Brain pericyte (primary cell): Measurements from ENCODE around the gene TRAF3.

Source experiments
- DNase-seq: peaks from one replicate; pipeline ENCODE4 v3.0.0-alpha.2; 2012; ENCODE audit warnings: low read depth, low spot score

TRAF3 gene, protein sequence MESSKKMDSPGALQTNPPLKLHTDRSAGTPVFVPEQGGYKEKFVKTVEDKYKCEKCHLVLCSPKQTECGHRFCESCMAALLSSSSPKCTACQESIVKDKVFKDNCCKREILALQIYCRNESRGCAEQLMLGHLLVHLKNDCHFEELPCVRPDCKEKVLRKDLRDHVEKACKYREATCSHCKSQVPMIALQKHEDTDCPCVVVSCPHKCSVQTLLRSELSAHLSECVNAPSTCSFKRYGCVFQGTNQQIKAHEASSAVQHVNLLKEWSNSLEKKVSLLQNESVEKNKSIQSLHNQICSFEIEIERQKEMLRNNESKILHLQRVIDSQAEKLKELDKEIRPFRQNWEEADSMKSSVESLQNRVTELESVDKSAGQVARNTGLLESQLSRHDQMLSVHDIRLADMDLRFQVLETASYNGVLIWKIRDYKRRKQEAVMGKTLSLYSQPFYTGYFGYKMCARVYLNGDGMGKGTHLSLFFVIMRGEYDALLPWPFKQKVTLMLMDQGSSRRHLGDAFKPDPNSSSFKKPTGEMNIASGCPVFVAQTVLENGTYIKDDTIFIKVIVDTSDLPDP

DNA sequence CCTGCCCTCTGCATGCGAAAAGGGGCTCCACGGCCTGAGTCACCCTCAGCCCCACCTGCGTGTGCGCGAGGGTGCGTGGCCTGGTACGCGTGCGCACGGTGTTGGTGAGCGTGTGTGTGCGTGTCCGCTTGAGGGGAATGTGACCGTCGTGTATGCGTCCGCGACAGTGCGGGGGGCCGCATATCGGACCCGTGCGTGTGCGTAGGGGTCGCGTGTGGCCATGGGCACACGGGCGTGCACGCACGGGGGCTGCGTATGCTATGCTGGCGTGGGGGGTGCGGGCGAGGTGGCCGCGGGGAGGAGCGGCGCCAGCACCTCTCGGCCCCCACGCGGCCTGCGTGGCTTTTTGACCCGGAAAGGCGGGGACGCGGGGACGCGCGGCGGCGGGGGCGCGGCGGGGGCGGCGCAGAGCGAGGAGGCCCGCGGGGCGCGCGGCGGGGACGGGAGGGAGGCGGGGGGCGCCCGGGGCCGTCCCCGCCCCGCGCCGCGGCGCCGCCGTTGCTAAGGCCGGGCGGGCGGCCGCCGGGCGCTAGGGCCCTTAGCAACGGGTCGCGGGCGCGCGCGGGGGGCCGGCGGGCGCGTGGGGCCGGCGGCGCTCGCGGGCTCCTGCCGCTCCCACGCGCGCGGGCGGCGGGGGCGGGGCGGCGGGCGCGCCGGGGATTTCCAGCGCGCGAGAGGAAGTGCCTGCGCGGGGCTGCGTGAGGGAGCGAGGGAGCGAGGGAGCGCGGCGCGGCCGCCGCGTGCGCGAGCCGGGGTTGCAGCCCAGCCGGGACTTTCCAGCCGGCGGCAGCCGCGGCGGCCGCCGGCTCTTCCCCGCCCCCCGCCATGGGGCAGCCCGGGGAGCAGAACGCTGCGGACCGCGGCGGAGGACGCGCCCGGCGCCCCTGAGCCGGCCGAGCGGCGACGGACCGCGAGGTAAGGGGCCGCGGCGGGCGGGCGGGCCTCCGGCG, at the start of gene TRAF3:
TRAF3 (plus strand) TSS at position 689 of the 950 bp plus-strand sequence. CDS start 92,753 bp downstream, outside the sequence.
- DNase-seq: no peak

DNA sequence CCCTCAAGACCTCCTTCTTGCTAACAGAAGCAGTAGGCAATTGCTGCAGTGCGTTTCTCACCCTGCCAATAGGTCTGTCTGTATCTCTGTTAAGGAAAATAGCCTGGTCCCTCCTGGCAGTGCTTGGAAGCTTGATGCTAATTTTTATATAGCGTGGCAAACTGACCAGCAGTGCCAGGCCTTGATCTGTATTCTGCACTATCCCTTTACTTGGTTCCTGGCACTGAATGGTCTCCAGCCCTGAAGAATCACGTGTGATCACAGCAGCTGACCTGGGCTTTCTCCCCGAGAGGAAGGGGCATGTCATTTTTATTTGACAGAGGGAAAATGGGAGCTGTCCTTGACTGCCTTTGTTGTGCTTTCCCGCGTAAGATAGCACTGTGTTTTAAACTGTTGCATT, 48.7 kb upstream of the TRAF3 start:
- no peak for DNase-seq

DNA sequence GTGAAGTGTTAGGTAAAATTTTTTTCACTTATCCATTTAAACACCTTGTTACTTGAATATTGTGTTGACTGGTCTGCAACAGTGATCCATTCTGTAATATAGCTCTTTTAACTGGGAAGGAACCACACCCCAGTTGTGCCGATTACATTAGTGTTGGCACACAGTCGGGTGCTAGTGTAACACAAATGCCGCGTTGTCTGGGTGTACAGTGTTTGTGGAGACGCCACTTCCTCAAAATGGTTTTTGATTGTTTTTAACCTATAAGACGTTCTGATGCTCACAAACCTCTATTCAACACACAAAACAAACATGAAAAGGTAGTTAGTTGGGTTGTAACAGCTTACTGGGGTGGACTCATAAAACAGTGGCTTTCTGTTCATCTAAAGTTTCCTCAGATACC, 48.0 kb upstream of the TRAF3 start:
- no peak for DNase-seq

DNA sequence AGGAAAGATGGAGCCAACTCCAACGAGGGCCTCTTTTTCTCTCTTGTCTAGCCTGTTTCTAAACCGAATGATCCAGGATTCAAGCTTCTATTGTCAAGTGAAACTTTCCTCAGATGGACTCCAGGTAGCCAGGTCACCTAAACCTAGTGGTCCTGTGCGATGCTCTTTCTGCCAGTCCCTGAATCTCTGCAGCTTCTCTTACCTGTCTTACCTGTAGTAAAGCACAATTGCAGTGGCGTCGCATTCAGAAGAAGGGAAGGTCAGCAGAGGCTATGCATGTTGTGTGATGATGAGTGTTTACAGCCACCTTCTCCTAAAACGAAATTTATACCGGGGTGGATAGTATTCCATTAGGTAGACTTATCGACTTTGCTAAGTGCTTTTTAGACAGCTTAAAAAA, 47.4 kb upstream of the TRAF3 start:
- no peak for DNase-seq

DNA sequence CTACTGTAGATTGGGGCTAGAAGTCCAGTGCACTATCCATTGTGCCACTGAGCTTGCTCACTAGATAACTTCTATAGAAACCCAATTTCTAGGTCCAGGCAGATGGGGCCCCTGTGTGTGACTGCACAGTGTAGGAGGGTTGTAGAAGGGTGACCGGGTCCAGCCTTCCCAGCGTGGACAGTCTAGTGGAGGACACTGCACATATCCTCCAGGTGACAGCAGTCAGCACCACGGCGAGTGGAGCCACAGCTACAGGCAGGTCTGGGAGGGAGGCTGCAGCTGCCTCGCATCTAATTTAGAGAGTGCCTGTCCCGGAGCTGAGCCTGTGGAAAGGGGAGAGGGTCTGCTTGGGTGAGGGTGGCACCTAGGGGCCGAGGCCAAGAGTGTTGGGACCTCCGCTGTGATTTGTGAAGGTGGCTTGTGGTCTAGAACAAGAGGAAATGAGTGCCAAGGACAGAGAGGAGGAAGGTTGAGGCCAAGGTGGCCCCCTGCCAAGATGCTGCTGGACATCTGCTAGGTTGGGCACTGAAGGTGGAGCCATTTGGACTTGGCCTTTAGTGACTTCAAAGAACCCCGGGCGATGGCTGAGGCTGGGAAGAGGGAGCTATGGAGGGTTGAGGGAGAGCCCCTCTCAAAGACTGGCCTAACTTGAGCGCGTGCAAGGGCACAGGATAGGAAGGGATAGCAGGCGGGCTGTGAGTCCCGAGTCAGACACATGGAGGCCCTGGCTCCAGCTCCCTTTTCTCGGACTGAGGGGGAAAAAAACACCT, 46.0 kb upstream of the TRAF3 start:
- no peak for DNase-seq

DNA sequence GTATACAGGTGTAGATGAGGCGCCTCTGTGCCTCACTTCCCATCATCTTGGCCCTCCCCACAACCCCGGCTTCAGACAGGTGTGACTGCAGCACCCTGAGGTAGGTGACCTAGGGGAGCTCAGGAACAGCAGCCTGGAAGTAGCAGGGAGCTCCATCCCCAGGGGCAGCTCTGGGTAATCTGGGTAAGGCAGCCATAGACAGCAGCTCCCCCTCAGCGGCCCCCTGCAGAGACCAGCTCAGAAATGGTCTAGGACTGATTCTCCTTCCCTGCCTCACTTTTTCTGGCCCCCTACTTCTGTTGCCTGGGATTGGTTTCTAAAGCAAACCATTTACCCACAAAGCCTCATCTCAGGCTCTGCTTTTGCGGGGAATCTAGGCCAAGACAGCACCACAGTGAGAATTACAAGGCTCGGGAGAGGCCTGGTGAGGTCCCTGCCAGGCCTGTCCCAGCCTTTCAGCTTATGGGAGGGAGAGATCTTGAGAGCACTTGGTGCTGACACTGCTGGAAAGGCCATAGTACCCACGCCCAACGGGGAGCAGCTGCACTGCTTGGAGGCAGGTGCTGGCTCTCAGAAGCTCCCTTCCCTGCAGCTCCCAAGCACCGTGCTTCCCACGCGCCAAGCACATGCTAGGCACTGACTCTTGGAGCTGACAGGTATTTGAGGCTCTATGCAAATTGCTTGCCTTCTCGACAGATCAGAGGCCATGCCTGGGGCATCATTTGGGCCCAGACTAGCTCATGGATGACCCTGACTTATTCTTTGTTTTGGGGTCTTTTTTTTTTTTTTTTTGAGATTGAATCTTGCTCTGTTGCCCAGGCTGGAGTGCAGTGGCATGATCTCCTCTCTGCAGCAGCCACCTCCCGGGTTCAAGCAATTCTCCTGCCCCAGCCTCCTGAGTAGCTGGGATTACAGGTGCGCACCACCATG, 45.1 kb upstream of the TRAF3 start:
- no peak for DNase-seq

DNA sequence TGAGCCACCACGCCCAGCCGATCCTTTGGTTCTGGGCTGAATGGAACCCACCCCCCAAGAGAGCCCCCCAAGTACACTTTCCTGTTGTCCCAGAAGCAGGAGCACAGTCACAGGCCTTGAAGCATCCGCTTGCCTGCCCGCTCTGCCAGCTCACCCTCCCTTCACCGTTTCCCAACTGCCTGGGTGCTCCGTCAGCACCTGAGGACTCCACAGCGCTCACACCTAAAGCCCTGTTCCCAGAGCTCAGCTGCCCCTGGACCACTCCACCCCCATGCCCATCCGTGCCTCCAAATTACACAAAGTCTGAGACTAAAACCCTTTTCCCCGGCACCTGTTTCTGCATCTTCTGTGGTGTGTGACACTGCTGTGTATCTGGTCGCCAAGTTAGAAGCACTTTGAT, 44.3 kb upstream of the TRAF3 start:
- DNase-seq: no peak

DNA sequence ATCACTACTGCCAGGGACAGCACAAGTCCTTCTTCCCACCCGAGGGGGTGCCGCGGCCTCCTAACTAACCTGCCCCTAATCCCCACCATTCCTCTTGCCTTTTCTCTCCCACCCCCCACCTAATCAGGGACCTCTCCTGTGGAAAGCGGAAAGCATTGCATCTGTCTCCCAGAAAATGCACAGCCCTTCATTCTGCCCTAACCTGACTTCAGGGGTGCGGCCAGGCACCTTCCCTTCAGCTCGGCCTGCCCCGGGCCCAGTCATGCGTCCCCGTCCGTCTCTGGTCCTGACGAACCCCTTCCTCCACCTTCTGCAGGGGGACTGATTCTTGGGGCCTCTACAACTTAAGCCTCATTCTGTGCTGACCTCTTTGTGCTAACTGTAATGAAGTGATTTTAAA, 43.9 kb upstream of the TRAF3 start:
- no peak for DNase-seq

DNA sequence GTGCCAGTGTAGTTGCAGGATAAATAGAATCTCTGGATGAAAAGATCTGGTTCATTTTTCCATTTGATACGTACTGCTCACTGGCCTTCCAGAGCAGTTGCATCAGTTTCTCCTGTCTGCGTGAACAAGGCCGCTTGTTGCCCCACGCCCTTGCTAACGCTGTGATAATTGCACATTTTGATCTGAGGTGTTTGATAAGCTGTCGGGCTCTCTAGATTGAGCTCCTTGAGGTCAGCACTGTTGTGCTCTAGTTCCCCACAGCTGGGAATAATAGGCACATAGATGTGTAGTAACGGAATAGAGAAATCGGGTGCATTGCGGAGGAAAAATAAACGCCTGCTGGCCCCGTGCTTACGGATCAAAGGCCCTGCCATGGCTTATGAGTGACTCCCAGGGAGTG, 42.8 kb upstream of the TRAF3 start:
- no peak for DNase-seq

DNA sequence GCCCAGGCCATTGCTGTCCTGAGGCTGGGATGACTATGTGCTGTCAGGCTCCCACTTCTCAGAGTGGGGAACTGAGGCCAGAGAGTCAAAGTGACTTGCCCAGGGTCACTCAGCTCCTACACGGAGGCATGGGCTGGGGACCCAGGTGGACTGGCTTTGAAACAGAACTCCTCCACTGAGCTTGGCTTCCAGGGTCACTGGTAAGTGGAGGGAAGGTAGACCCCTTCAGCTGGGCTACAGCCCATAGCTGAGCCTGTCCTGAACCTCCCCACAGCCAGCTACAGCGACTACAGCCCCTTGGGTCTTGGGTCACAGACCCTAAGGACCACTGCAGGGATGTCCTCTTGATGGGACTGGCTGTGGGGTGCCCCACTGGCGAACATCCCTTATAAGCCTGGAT, 40.3 kb upstream of the TRAF3 start:
- DNase-seq: no peak

DNA sequence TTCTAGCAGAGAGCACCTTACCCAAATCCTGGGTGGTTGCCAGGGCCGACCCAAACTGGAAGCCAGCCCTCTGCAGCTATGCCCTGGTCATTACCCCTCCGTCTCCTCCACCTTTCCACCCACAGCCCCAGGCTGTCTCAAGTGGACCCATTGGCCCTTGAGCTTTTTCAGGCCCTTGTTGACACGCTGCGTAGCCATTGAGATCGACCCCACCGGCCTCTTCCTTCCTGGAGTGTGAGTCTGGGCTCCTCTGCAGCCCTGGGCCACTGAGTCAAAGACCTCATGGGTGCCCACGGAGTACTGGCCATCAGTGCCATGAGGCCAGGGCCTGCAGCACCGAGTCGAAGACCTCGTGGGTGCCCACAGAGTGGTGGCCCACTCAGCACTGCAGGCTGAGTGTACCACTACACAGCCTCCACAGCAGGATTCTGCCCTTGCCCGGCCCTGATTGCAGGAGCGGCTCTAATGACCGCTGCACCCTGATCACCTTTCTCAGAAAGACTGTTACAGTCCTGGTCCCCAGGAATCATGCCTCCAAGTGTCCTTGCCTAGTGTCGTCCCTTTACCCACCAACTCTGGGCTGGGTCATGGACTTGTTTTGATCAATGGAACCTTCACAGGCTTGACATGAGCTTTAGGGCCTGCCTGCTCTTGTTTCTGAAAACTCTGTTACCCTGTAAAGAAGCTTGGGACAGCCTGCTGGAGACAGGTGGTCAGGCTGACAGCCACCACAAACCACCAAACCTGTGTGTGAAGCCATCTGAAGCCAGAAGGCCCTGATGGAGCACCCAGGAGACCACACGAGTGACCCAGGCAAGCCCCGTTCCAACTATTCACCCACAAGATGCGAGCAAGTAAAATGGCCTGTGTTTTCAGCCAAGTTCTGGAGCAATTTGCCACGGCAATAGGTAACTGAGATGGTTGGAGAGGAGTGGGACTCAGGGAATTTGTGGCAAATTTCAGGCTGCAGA, 39.6 kb upstream of the TRAF3 start:
- no peak for DNase-seq

DNA sequence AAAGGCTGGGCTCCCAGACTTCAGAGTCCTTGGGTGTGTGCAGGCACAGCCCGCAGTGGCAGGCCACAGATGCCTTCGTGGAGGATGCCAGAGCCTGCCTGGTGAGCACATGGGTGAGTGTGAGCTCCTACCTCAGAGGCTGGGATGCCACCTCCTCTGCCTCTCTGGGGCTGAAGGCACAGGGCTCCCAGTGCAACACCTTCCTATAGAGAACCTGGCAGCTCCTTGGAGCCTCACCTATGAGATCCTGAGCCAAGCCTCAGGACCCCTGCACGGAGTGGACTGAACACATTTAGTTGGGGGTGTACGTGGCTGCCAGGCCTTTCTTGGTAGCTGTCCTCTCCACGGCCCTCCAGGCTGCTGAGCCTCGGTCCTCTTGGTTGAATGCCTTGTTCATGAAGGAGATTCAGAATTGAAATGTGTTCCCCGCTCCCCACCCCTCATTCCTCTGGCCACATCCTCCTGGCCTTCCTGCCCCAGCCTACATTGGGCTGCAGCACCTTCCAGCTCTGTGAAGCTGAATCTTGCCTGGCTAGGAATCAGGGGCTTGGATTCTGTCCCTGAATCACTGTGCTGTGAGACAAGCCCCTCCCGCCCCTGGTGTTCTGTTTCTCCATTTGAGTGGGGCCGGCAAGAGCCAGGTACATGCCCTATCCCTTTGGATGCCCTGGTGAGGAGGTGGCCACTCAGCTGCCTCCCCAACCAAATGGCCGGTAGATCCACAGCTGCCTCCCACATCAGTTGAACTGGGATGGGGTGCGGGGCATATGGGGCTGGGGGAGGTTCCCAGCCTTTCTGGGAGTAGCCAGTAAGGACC, 38.7 kb upstream of the TRAF3 start:
- DNase-seq: no peak

DNA sequence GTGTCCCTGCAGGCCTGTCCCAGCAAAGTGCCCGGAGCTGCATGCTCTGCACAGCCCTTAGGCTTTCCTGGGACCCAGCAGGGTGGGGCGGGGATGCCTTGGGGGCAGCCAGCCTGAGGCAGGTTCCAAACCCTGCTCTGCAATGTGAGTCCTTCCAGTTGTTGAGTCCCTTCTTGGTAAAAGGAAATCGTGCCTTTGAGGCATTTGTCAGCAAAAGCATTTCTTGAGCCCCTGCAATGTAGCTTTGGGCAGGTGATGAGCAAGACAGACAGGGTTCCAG, 38.1 kb upstream of the TRAF3 start:
- no peak for DNase-seq

DNA sequence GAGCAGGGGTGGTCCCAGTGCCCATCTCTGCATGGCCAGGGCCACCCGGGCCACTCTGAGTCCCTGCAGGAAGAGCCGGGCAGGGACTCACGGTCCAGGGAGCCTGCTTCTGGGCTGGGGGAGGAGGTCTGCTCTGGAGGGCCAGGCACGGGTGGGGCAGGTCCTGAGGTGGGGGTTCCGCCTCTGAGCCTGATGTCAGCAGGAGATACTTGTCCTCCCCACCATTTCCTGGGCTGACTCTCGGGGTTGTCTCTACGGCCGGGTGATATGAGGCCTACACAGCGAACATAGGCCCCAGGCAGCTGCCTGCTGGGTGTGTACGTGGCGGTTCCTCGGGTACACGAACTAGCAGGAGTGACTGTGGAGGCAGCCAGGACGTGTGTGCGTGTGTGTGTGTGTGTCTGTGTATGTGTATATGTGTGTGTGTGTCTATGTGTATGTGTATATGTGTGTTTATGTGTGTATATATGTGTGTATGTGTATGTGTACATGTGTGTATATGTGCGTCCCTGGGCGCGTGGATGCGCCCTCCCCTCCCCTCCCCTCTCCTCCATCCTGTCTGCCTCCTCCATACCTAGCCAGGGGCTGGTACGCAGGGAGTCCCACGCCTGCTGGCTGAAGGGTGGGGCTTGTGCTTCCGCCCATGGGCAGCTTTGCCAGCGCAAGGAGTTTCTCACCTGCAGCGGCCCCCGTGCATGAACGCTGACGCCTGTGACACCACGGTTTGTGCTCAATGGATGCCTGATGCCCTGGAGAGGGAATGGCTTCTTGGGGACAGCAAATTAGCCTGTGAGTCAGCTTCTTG, 30.4 kb upstream of the TRAF3 start:
- no peak for DNase-seq

DNA sequence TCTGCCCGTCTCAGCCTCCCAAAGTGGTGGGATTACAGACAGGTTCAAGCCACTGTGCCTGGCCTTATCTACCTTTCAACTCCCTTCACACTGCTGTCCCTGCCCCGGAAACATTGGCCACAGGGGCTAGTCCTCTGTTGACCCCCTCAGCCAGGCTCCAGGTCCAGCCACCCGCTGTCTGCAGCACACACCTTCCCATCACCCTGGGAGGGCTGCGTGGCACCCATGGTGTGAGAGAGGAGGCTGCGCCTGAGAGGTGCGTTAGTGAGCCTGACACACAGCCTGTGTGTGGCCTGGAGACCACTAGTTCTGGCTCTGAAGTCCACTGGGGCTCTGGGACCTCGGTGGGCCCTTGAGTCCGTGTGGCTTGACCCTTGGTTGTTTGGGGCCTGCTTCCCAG, 28.4 kb upstream of the TRAF3 start:
- no peak for DNase-seq

DNA sequence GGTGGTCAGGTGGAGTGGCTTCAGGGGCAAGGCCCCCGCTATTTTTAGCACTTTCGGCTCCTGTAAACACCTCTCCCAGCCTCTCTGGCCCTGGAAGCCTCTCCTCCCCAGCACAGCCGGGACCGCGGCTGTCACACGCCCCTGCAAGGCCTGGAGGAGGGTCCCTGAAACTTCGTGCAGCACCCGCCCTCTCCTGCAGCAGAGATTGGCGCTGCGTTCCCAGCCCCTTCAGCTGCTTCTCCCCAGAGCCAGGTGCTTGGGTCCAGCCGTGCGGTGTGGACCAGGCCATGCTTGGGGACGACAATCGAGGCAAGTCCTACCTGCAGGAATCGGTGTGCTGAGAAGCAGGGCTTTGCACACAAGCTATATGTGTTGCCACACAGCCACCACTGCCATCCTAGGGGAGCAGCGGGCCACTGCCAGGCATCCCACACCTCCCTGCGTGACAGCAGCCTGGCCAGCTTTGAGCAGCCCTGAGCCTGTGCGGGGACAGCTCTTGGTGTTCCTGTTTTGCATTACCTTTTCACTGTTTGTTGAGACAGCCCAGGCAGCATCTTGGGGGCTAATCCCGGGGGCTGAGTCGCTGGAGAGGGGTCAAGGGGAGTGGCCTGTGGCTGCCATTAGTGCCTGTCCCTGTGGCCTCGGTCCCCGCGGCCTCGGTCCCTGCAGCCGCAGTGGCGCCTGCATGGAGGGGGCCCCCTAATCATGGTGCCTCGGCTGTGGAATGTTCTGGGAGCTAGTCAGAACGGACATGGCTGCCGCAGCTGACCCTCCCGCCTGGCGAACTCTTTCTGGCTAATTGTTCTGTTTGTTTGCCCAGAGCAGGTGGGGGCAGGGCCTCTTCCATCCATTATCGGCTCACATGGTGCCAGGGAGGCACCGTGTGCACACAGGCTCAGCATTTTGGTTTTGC, 27.6 kb upstream of the TRAF3 start:
- DNase-seq: no peak

DNA sequence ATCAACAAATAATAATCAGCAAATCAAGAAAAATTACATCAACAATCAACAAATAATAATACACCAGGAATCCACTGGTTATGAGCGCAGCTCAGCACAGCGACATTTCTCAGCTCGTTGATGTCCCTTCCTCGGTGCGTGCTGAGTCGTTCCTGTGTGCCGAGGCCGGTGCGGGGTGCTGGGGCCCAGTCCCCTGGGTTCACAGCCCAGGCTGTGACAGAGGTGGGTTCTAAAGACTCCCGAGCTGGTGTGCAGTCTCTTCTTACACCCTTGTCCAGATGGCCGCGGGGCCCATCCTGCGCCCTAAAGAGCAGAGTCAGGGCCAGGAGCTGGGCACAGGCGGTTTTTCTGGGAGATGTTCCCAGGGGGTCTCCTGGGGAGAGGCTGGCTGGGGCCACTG, 26.9 kb upstream of the TRAF3 start:
- no peak for DNase-seq
